ENCODE data around the gene ZG16B.

ZG16B gene

GRCh38 chr16:2845116-2845515 is 15.0 kb downstream of the ZG16B start:
- DNase-seq (ENCODE audit: low read depth, low spot score) = no peak

DNA sequence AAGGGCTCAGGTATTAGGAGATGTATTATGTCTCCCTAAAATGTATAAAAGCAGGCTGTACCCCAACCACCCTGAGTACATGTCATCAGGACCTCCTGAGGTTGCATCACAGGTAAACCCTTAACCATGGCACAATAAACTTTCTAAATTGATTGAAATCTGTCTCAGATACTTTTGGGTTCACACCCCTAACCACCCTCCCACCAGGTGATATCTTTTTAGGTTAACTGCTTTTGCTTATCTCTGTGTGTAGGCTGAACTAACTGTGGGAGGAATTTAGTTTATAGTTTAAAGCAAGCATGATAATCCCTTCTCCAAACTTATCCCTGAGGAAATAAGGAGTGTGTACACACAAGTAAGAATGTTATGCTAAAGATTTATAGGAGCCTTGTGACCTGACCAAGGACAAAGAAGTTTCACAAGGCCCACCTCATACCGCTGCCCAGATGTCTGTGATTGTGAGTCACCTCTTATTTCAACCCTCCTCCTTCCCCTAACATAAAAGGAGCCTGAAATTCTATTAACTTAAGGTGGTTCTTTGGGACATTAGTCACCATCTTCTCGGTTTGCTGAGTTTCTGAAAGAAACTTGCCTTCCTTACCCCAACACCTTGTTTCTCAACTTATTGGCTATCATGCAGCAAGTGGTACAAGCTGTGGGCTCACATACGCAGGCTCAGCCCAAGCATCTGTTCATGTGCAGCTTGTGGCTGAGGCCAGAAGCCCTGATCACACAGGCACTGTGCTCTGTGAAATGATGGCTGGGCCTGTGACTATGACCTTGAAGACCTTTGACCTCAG is 16.6 kb downstream of the ZG16B start:
- no peak for DNase-seq (ENCODE audit: low read depth, low spot score)

- no peak for DNase-seq (ENCODE audit: low read depth, low spot score)
Observed at GRCh38 chr16:2848933-2849725, 19.0 kb downstream of the ZG16B start.

DNA sequence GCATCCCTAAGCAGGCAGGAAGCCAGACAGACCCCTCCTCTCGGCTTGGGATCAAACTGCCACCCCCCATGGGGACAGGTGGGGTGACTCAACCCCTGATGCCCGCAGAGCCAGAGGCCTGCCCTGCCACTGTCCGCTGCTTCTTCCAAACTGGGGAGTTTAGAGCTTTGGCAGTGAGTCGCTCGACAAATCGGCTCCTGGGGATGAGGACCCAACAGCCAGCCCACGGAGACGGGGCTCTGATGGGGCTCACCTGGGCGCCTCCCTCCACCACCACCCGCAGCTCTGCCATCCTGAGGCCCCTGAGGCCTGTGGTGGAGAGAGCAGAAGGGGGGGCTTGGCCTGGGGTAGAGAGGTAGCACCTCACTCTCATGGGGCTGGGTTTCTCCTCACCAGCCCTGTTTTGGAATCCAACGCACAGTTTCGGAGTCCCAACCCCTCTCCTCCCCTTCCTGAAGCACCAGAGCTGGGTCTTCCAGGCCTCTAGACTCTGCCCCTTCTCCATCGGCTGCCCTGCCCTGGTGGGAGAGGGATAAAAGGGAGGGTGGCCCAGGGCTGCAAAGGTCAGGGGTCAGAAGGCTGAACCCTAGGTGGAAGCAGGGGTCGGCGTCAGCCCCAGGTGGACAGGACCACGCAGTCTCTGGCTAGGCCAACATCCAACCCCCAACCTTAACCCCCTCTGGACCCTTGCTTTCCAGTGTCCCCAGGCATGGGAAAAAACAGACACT is 22.1 kb downstream of the ZG16B start:
- DNase-seq (ENCODE audit: low read depth, low spot score) = no peak

DNA sequence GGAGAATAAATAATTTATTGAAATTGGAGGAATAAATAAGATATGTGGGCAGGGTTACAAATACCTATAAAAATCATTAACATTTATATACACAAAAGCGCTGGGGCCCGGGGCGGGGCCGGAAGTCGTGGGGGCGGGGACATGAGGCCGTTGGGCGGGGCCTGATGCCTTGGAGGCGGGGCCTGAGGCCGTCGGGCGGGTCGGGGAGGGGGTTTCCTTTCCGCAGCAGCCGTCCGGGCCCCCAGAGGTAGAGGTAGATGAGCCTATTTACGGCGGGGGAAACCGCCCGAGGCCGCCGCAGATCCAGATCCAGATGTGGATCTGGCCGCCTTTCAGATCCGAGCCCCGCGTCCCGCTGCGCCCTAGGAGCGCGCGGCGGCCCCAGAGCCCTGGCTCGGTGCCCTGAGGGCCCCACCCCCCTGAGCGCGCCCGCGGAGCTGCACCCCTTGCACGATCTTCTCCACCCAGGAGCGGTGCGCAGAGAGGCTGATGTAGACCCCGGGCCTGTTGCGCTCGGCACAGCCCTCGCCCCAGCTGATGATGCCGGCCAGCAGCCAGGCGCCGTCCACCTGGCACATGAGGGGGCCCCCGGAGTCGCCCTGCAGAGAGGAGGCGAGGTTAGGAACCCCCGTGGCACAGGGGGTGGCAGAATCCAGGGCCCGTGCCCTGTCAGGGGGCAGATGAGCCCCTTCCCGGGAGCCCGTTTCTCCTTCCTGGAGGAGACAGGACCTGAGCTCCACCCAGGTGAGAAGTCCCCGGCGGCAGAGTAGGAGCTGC is 22.8 kb downstream of the ZG16B start:
- DNase-seq (ENCODE audit: low read depth, low spot score) = no peak

- DNase-seq (ENCODE audit: low read depth, low spot score) = no peak
Observed at GRCh38 chr16:2853531-2854073, 23.5 kb downstream of the ZG16B start.

GRCh38 chr16:2854700-2855309 is 24.7 kb downstream of the ZG16B start:
- no peak for DNase-seq (ENCODE audit: low read depth, low spot score)

DNA sequence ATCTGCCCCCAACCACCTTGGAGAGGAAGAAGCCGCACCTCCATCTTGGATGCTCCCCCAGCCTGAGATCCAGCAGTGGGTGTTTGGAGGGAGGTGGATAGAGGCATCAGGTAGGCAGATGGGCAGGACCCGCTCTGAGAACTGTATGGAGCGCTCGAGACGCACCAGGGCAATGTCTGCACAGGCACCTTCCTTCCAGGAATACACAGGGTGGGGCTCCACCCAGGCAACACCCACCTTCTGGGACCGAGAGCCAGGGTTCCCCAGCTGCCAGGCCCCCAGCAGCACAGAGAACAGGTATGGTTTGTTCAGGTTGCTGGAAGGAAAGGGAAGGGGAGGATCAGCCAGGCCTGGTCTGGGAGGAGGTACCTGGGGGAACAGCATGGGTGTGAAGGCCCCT is 25.4 kb downstream of the ZG16B start:
- DNase-seq (ENCODE audit: low read depth, low spot score) = no peak

- no peak for DNase-seq (ENCODE audit: low read depth, low spot score)
Observed at GRCh38 chr16:2856061-2856670, 26.1 kb downstream of the ZG16B start.

- DNase-seq (ENCODE audit: low read depth, low spot score) = no peak
Observed at GRCh38 chr16:2856686-2857450, 26.8 kb downstream of the ZG16B start.

DNA sequence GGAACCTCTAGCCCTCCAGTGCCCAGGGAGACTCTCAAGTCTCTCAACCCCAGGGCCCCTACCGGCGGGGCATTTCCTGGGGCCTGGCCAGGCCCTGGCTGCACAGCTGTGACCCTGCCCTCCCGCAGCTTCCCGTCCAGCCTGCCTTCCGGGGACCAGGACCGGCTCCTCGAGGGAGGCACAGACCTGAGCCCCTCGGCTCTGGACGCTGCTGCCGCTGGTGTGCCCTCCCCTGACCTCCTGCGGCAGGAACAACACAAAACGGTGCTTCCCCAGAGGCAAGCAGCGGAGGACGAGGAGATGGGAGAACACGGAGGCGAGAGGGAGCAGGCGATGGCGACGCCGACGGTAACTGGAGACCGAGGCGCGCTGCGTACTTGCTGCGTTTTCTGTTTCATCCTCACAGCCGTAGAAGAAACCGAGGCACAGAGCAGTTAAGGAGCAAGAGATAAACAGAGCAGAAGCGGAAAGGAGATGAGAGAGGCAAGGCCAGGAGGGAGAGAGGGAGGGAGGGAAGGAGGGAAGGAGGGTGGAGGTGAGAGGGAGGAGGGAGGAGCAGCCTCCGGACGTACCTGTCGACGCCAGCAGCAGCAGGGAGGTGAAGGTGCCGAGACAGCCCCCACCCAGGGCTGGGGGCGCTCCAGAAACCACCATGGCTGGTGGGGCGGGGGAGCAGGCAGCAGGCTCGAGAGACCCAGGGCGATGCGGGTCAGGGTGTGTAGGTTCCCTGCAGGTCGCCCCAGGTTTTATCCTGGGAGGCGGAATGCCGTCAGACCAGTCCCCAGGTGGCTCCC is 27.5 kb downstream of the ZG16B start, which contains the start of gene PRSS22:
TSS of gene PRSS22 (minus strand) at position 720 of the 794 bp plus-strand sequence. CDS start at position 654, 66 bp downstream.
- no peak for DNase-seq (ENCODE audit: low read depth, low spot score)

DNA sequence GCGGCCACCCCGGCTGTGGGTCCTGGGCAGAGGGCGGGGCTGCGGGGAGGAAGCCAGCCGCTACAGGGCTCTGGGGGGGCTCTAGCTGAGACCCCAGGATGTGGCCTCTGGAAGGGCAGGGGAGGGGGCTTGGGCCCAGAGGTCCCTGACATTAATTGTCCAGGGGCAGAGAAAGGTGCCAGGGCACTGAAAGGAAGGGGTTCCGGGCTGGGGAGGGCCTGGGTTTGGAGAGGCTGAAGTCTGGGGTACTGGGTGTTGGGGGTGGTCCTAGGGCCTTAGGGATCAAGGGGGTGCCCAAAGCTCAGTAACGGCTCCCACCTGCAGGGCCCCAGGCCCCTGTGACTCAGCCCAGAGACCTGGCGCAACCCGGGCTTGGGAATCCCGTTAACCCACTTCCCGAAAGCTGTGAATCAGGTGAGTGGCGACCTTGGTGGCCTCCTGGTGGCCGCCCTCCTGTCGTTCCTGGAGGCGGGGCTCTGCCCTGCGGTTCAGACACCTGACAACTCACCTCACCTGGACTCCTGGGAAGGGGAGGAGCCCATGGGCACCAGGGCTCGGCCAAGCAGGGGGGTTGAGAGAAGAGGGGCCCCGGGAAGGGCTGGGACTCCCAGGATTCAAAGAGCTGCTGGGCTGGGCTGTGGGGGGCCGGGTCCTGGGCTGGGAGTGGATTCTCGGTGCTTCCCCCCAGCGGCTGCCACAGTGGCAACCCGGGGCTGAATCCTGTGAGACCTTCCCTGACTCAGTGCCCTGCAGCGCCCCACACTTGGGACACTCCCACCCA is 28.3 kb downstream of the ZG16B start:
- DNase-seq (ENCODE audit: low read depth, low spot score) = no peak

DNA sequence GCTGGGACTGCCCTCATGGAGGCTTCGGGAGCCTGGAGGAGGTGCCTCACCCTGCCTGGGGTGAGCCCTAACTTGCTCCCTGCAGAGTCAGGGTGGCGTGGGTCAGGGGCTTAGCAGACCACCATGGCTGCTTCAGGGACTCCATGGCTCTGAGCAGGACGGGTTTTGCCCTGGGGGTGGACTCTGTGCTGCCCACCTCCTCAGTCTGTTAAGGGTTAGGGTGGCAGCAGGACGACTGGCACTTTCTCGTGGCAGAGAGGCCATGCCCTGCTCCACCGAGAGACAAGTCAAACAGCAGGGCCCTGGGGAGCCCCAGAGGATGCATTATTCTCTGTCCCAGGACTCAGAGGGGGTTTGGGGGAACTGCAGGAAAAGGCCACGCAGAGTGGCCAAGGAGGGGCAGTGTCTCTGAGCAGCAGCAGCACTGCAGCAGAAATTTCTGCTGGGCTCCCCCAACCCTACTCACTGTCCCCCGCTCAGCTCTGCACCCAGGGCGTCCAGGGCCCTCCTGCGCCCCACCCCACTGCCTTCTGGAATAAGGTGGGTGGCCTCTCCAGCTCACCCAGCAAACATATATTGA is 29.7 kb downstream of the ZG16B start:
- no peak for DNase-seq (ENCODE audit: low read depth, low spot score)

DNA sequence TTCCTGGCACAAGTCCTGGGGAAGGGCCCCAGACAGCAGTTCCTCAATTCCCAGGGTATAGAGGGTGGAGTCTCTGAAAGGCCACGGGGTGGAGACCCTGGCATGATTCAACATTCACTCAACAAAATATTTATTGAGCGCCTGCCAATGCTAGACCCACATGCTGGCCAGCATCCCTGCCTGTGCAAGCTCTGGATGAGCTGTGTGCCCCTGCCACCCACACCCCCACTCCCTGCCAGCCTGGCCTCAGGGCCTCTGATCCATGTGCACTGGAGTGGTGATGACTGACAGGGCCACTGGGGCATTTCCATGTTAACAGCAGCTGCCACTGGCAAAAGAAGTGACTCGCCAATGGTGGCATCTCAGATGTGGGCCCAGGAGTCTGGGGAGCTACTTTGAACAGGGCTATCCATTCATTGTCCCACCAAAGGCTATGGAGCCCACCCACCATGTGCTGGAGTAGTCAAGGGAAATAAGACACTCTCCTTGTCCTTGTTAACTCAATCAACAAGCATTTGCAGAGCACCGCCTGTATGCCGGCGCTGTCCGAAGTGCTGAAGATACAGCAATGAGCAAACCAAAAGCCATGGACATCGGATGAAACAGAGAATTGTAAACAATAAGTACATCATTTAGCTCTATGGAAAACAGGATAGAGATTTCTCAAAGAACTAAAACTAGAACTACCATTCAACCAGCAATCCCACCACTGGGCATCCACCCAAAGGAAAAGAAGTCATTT is 30.9 kb downstream of the ZG16B start:
- no peak for DNase-seq (ENCODE audit: low read depth, low spot score)

DNA sequence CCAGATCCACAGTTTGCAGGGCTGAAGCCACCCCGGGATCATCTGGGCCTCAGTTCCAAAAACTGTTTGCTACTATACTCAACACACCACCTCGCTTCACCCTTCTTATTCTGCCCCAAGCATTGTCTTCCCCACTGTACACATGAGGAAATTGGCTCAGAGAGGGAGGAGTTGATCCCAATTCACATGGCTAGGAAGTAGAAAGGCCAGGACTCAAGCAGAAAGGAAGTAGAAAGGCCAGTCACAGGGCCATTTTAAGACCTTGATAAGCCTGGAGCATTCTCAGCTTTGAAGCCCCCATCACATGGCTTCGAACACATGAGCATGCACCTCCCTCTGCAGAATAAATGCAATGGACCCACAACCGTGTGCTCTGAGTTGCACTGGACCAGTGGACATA is 35.5 kb downstream of the ZG16B start:
- DNase-seq (ENCODE audit: low read depth, low spot score) = no peak

DNA sequence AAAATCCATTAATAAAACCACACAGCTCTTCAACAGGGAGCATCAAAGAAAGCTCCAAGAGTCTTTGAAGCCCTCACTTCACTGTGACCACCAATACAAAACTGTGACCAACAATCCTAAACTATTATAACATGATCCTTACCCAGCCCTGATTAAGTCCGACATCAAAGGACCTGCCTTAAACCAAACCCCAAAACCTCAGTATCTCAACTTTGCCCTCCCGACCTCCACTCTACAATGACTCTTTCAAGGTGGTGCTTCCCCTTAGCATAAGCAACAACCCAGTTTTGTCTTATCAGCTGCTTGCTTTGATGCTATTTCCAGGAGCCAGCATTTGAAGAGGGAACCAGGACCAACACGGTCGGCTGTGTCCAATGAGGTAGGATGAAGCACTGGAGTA is 36.3 kb downstream of the ZG16B start:
- no peak for DNase-seq (ENCODE audit: low read depth, low spot score)

- no peak for DNase-seq (ENCODE audit: low read depth, low spot score)
Observed at GRCh38 chr16:2867661-2867986, 37.5 kb downstream of the ZG16B start.

Measured in activated CD4-positive, CD25-positive, alpha-beta regulatory T cell treated with anti-CD3 and anti-CD28 coated beads, Interleukin-2, amount 50 U/mL, for 16 hours (primary cell).